ENCODE results near the gene SLC12A1. TPM values are rescaled to one million over a fixed set of nuclear protein-coding genes. Genes with fewer than 3 reads are reported as not detected.

SLC12A1 gene
- total RNA-seq, 2 donors from 2014 or later, result not detected

GRCh38 chr15:48185529-48185928, 20.6 kb upstream of the SLC12A1 start:
- no peak overlapping the region for H3K27ac ChIP-seq
- H3K36me3 ChIP-seq, result no peaks in the 10 kb centered on the region
- H3K27me3 ChIP-seq, result no peaks in the 10 kb centered on the region
- intact Hi-C loops (cut with DNase I), result no loop called here
- H3K9me3 ChIP-seq, result no peaks in the 10 kb centered on the region
- TF ChIP-seq CTCF (IDR thresholded peaks at IDR 0.05), result no peak
- no peaks in the 10 kb centered on the region for H3K4me1 ChIP-seq
- no peak overlapping the region for H3K9ac ChIP-seq (ENCODE audit: low read depth in 2 of 2, low read length in 2 of 2)
- no peak for DNase-seq
- no peak overlapping the region for H3K4me3 ChIP-seq

- DNase-seq, result no peak
- H3K9me3 ChIP-seq, result no peaks in the 10 kb centered on the region
- intact Hi-C loops (cut with DNase I), result no loop called here
- no peak for TF ChIP-seq CTCF (IDR thresholded peaks at IDR 0.05)
- no peaks in the 10 kb centered on the region for H3K4me1 ChIP-seq
- H3K27ac ChIP-seq, result no peak overlapping the region
- H3K36me3 ChIP-seq, result no peaks in the 10 kb centered on the region
- no peak overlapping the region for H3K9ac ChIP-seq (ENCODE audit: low read depth in 2 of 2, low read length in 2 of 2)
- no peaks in the 10 kb centered on the region for H3K27me3 ChIP-seq
- H3K4me3 ChIP-seq, result no peak overlapping the region
Observed at GRCh38 chr15:48186271-48186670, 19.8 kb upstream of the SLC12A1 start.

GRCh38 chr15:48190932-48191573, 15.0 kb upstream of the SLC12A1 start:
- H3K4me1 ChIP-seq, result no peaks in the 10 kb centered on the region
- intact Hi-C loops (cut with DNase I), result no loop called here
- H3K27me3 ChIP-seq, result no peaks in the 10 kb centered on the region
- peak overlapping the region; percentile 17 for H3K4me3 ChIP-seq
- no peaks in the 10 kb centered on the region for H3K9me3 ChIP-seq
- H3K36me3 ChIP-seq, result no peaks in the 10 kb centered on the region
- no peak overlapping the region for H3K27ac ChIP-seq
- no peak for TF ChIP-seq CTCF (IDR thresholded peaks at IDR 0.05)
- DNase-seq, result peak; percentile 82
- H3K9ac ChIP-seq (ENCODE audit: low read depth in 2 of 2, low read length in 2 of 2), result no peak overlapping the region

GRCh38 chr15:48191574-48192225, 14.4 kb upstream of the SLC12A1 start, which contains the start of gene CTXN2:
Gene CTXN2, plus strand, starts transcription at chr15:48191665. Its CDS starts 9,636 bp downstream, at chr15:48201301.
- H3K4me1 ChIP-seq, result no peaks in the 10 kb centered on the region
- DNase-seq, result peak; percentile 18
- no peaks in the 10 kb centered on the region for H3K36me3 ChIP-seq
- peak within 1 kb of the TSS; percentile 17 for H3K4me3 ChIP-seq
- intact Hi-C loops (cut with DNase I), result no loop called here
- H3K9me3 ChIP-seq, result no peaks in the 10 kb centered on the region
- no peak for TF ChIP-seq CTCF (IDR thresholded peaks at IDR 0.05)
- no peak within 1 kb of the TSS for H3K9ac ChIP-seq (ENCODE audit: low read depth in 2 of 2, low read length in 2 of 2)
- H3K27me3 ChIP-seq, result no peaks in the 10 kb centered on the region
- no peak within 1 kb of the TSS for H3K27ac ChIP-seq

- no peaks in the 10 kb centered on the region for H3K4me1 ChIP-seq
- no peak overlapping the region for H3K4me3 ChIP-seq
- no peak overlapping the region for H3K9ac ChIP-seq (ENCODE audit: low read depth in 2 of 2, low read length in 2 of 2)
- H3K9me3 ChIP-seq, result no peaks in the 10 kb centered on the region
- H3K36me3 ChIP-seq, result no peaks in the 10 kb centered on the region
- no peaks in the 10 kb centered on the region for H3K27me3 ChIP-seq
- intact Hi-C loops (cut with DNase I), result no loop called here
- DNase-seq, result no peak
- no peak overlapping the region for H3K27ac ChIP-seq
- no peak for TF ChIP-seq CTCF (IDR thresholded peaks at IDR 0.05)
Observed at GRCh38 chr15:48202068-48202467, 4.0 kb upstream of the SLC12A1 start.

Data from colonic mucosa (tissue), 4 donors.